Measurements from ENCODE around the gene TCEA3. TPM values are rescaled to one million over a fixed set of nuclear protein-coding genes. Genes with fewer than 3 reads are reported as not detected.

The TCEA3 gene
- total and polyA plus RNA-seq, 2 experiments from 2014 or later = not detected

GRCh38 chr1:23444596-23445390 is 20.2 kb upstream of the TCEA3 start:
- Mint-ChIP-seq H3K4me1 (no peaks in the 10 kb centered on the region), H3K4me3 (no peak overlapping the region), H3K9me3 (no peaks in the 10 kb centered on the region), H3K27me3 (ENCODE audit: insufficient read depth, low read depth, poor library complexity) (peaks cover 1% of the 10 kb centered on the region), H3K27ac (no peak overlapping the region), H3K36me3 (ENCODE audit: low read depth) (peaks cover 12% of the 10 kb centered on the region)
- H3K9me2 ChIP-seq (ENCODE audit: insufficient read depth) = no peaks in the 10 kb centered on the region
- H3K36me3 ChIP-seq (ENCODE audit: insufficient read depth) = no peaks in the 10 kb centered on the region
- H3F3A ChIP-seq (replicated peaks; ENCODE audit: low read depth) = no peaks in the 10 kb centered on the region
- H2AFZ ChIP-seq = no peak overlapping the region
- H3K4me2 ChIP-seq = no peak overlapping the region
- ATAC-seq = no peak
- H3K79me2 ChIP-seq (replicated peaks; ENCODE audit: insufficient read depth) = no peaks in the 10 kb centered on the region
- H3K4me1 ChIP-seq (ENCODE audit: insufficient read depth) = no peaks in the 10 kb centered on the region
- H3K27ac ChIP-seq (ENCODE audit: low read depth) = no peak overlapping the region
- no peak for DNase-seq (ENCODE audit: low spot score)
- TF ChIP-seq POLR2AphosphoS5 (IDR thresholded peaks at IDR 0.05; ENCODE audit: low read depth) = no peak
- no peak for TF ChIP-seq JUNB (IDR thresholded peaks at IDR 0.05; ENCODE audit: unreplicated experiment)
- TF ChIP-seq REST (IDR thresholded peaks at IDR 0.05; ENCODE audit: unreplicated experiment) = no peak
- no peak for TF ChIP-seq STAT1 (IDR thresholded peaks at IDR 0.05; ENCODE audit: unreplicated experiment)
- no peak for TF ChIP-seq EZH2 (IDR thresholded peaks at IDR 0.05; ENCODE audit: low read depth, unreplicated experiment)
- TF ChIP-seq ZNF114 (CRISPR knock-in tag; IDR thresholded peaks at IDR 0.05) = no peak
- TF ChIP-seq ETS1 (IDR thresholded peaks at IDR 0.05) = no peak
- TF ChIP-seq NANOG (IDR thresholded peaks at IDR 0.05; ENCODE audit: borderline replicate concordance) = no peak
- TF ChIP-seq CTCF (conservative IDR thresholded peaks at IDR 0.05; ENCODE audit: low read depth in 2 of 2) = no peak
- H3K4me3 ChIP-seq = no peak overlapping the region
- peaks cover 11% of the 10 kb centered on the region for H4K20me1 ChIP-seq (replicated peaks; ENCODE audit: insufficient read depth)
- no peaks in the 10 kb centered on the region for H3K27me3 ChIP-seq (ENCODE audit: insufficient read depth)
